C4-2B (cell line): ENCODE results near the gene NAA16.

Experiments
- ZFX ChIP-seq: fragments of 450-650 bp; IDR thresholded peaks from 2 replicates; pipeline ENCODE4 v1.6.1; 2017
- TF ChIP-seq, protein P1 (sequence below): fragments of 450-650 bp; conservative IDR thresholded peaks from 2 replicates; pipeline ENCODE4 v1.5.1; 2017; ENCODE audit warnings: mild to moderate bottlenecking

DNA sequence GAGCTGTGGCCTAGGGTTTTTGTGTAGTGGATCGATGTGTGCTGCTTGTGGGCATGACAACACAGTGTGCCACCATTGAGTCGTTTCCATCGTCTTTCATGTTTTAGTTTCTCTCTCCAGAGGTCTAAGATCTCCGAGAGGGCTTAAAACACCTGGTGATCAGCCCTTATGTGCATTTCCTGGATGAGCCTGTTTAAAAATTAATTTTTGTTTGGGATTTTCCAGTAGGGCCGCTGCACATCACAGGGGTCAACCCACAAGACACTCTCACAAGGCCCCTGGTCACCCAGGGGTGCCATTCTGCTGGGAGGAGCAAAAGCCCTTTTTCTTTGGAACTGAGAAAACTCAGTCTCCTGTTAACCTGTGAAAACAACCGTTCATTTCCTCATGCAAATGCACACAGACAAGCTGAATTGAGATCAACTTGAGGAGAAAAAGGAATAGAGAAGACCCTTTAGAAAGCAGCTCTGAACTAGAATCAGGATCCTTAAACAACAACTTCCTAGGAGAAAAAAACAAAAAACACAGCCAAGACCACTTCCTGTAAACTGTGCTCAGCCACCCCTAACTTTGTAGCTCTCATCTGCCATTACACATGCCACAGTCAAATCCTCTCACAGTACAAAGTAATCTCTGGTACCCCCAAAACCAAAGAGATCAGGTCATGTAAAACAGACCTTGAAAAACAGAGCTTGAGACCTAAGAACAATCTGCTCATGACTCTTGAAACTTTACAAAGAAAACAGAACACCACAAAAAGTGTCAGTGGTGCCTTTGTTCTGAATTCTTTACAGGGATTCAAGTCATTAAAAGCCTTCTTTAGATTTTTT is 39.4 kb upstream of the NAA16 start:
- TF ChIP-seq, protein P1, sequence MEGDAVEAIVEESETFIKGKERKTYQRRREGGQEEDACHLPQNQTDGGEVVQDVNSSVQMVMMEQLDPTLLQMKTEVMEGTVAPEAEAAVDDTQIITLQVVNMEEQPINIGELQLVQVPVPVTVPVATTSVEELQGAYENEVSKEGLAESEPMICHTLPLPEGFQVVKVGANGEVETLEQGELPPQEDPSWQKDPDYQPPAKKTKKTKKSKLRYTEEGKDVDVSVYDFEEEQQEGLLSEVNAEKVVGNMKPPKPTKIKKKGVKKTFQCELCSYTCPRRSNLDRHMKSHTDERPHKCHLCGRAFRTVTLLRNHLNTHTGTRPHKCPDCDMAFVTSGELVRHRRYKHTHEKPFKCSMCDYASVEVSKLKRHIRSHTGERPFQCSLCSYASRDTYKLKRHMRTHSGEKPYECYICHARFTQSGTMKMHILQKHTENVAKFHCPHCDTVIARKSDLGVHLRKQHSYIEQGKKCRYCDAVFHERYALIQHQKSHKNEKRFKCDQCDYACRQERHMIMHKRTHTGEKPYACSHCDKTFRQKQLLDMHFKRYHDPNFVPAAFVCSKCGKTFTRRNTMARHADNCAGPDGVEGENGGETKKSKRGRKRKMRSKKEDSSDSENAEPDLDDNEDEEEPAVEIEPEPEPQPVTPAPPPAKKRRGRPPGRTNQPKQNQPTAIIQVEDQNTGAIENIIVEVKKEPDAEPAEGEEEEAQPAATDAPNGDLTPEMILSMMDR, result no peak
- TF ChIP-seq ZFX, result no peak
